ENCODE data around the gene UNC45A.

Gene UNC45A

GRCh38 chr15:90945091-90945490 lies 10.0 kb downstream of the UNC45A start:
- Histone ChIP-seq H3K9me3 (replicated peaks; ENCODE audit: insufficient read depth, low read length) (no peaks in the 10 kb centered on the region), H3K4me1 (ENCODE audit: low read length) (no peaks in the 10 kb centered on the region), H3K79me2 (ENCODE audit: low read length) (peaks cover under 1% of the 10 kb centered on the region; the same call in 1 of the 2 replicates), H3F3A (ENCODE audit: insufficient read depth, low read length) (no peaks in the 10 kb centered on the region), H3K9ac (ENCODE audit: low read length) (no peak overlapping the region), H3K9me2 (replicated peaks; ENCODE audit: insufficient read depth, low read length) (no peaks in the 10 kb centered on the region), H3K36me3 (replicated peaks; ENCODE audit: insufficient read depth, low read length) (no peaks in the 10 kb centered on the region; the same call in none of the 2 replicates), H3K4me3 (ENCODE audit: low read length) (no peak overlapping the region), H3K4me2 (ENCODE audit: low read depth, low read length) (no peak overlapping the region), H2AFZ (ENCODE audit: low read length) (no peak overlapping the region), H3K27me3 (replicated peaks; ENCODE audit: insufficient read depth, low read length) (no peaks in the 10 kb centered on the region), H4K20me1 (ENCODE audit: insufficient read depth, low read length) (no peaks in the 10 kb centered on the region), H3K27ac (ENCODE audit: low read length) (no peak overlapping the region)
- TF ChIP-seq EZH2 (optimal IDR thresholded peaks at IDR 0.05; ENCODE audit: low read depth, low read length), result no peak
- no peak for TF ChIP-seq EZH2phosphoT487 (IDR thresholded peaks at IDR 0.05; ENCODE audit: low read length)
- TF ChIP-seq, protein P1, sequence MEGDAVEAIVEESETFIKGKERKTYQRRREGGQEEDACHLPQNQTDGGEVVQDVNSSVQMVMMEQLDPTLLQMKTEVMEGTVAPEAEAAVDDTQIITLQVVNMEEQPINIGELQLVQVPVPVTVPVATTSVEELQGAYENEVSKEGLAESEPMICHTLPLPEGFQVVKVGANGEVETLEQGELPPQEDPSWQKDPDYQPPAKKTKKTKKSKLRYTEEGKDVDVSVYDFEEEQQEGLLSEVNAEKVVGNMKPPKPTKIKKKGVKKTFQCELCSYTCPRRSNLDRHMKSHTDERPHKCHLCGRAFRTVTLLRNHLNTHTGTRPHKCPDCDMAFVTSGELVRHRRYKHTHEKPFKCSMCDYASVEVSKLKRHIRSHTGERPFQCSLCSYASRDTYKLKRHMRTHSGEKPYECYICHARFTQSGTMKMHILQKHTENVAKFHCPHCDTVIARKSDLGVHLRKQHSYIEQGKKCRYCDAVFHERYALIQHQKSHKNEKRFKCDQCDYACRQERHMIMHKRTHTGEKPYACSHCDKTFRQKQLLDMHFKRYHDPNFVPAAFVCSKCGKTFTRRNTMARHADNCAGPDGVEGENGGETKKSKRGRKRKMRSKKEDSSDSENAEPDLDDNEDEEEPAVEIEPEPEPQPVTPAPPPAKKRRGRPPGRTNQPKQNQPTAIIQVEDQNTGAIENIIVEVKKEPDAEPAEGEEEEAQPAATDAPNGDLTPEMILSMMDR (IDR thresholded peaks at IDR 0.05; ENCODE audit: low read length), result no peak
- DNase-seq, result no peak

DNA sequence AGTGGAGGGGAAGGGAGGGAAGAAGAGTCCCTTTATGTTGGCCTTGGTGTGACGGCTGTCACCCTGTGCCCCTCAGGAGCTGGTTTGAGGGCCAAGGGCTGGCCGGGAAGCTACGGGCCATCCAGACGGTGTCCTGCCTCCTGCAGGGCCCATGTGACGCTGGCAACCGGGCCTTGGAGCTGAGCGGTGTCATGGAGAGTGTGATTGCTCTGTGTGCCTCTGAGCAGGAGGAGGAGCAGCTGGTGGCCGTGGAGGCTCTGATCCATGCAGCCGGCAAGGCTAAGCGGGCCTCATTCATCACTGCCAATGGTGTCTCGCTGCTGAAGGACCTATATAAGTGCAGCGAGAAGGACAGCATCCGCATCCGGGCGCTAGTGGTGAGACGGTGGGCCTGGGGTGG lies 11.5 kb downstream of the UNC45A start:
- Histone ChIP-seq H3K4me3 (ENCODE audit: low read length) (no peak overlapping the region), H3K4me2 (ENCODE audit: low read depth, low read length) (no peak overlapping the region), H3K4me1 (ENCODE audit: low read length) (no peaks in the 10 kb centered on the region), H3F3A (ENCODE audit: insufficient read depth, low read length) (no peaks in the 10 kb centered on the region), H3K9me2 (replicated peaks; ENCODE audit: insufficient read depth, low read length) (no peaks in the 10 kb centered on the region), H3K9ac (ENCODE audit: low read length) (no peak overlapping the region), H3K36me3 (replicated peaks; ENCODE audit: insufficient read depth, low read length) (no peaks in the 10 kb centered on the region; the same call in none of the 2 replicates), H4K20me1 (ENCODE audit: insufficient read depth, low read length) (no peaks in the 10 kb centered on the region), H3K9me3 (replicated peaks; ENCODE audit: insufficient read depth, low read length) (no peaks in the 10 kb centered on the region), H3K79me2 (ENCODE audit: low read length) (no peaks in the 10 kb centered on the region), H2AFZ (ENCODE audit: low read length) (no peak overlapping the region), H3K27ac (ENCODE audit: low read length) (no peak overlapping the region), H3K27me3 (replicated peaks; ENCODE audit: insufficient read depth, low read length) (no peaks in the 10 kb centered on the region)
- DNase-seq, result no peak
- TF ChIP-seq, protein P1 (IDR thresholded peaks at IDR 0.05; ENCODE audit: low read length), result no peak
- TF ChIP-seq EZH2phosphoT487 (IDR thresholded peaks at IDR 0.05; ENCODE audit: low read length) (no peak), EZH2 (optimal IDR thresholded peaks at IDR 0.05; ENCODE audit: low read depth, low read length) (no peak)

DNA sequence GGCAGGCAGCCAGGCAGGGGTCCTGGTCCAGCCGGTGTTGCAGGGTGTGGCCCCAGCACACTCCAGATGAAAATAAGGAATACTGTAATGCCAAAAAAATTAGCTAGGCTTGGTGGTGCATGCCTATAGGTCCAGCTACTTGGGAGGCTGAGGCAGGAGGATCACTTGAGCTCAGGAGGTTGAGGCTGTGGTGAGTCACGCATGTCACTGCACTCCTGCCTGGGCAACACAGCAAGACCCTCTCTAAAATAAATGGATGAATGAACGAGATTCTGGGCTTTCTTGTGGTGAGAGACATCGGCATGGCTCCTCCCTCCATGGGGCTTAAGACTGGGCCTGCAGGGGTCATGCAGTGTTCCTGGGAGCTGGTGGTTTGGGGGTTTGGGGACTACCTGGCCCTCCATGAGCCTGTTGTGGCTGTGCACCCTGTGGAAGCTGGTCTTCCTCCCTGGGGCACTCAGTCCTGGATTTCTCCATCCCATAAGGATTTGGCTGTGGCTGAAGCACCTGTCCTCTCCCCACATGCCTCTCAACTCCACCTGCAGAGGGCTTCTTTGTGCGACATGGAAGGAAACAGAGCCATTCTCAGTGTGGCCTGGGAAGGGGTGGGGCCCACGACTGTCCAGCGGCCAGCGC lies 12.0 kb downstream of the UNC45A start:
- no peaks in the 10 kb centered on the region for H3K79me2 ChIP-seq (ENCODE audit: low read length)
- no peaks in the 10 kb centered on the region for H3K9me2 ChIP-seq (replicated peaks; ENCODE audit: insufficient read depth, low read length)
- no peak overlapping the region for H3K9ac ChIP-seq (ENCODE audit: low read length)
- TF ChIP-seq EZH2phosphoT487 (IDR thresholded peaks at IDR 0.05; ENCODE audit: low read length), result no peak
- TF ChIP-seq, protein P1 (IDR thresholded peaks at IDR 0.05; ENCODE audit: low read length), result no peak
- TF ChIP-seq EZH2 (optimal IDR thresholded peaks at IDR 0.05; ENCODE audit: low read depth, low read length), result no peak
- DNase-seq, result no peak
- H3K4me2 ChIP-seq (ENCODE audit: low read depth, low read length), result no peak overlapping the region
- H4K20me1 ChIP-seq (ENCODE audit: insufficient read depth, low read length), result no peaks in the 10 kb centered on the region
- no peaks in the 10 kb centered on the region for H3F3A ChIP-seq (ENCODE audit: insufficient read depth, low read length)
- no peaks in the 10 kb centered on the region for H3K4me1 ChIP-seq (ENCODE audit: low read length)
- H2AFZ ChIP-seq (ENCODE audit: low read length), result no peak overlapping the region
- no peak overlapping the region for H3K27ac ChIP-seq (ENCODE audit: low read length)
- no peak overlapping the region for H3K4me3 ChIP-seq (ENCODE audit: low read length)
- H3K9me3 ChIP-seq (replicated peaks; ENCODE audit: insufficient read depth, low read length), result no peaks in the 10 kb centered on the region
- H3K36me3 ChIP-seq (replicated peaks; ENCODE audit: insufficient read depth, low read length), result no peaks in the 10 kb centered on the region; the same call in none of the 2 replicates
- H3K27me3 ChIP-seq (replicated peaks; ENCODE audit: insufficient read depth, low read length), result no peaks in the 10 kb centered on the region

All from MM.1S (cell line).